ENCODE results near the gene FRMD4B. TPM values are rescaled to one million over a fixed set of nuclear protein-coding genes. Genes with fewer than 3 reads are reported as not detected.

The FRMD4B gene
- total RNA-seq, 5 donors from 2014 or later (not counting 1 experiment from before 2014, with no cell fraction given) = 5.5 to 23.1 (median 10.9) TPM

- no peak overlapping the region for H3K4me3 ChIP-seq (ENCODE audit: control insufficient read depth in 1 of 2, extremely low read depth in 1 of 2, low read length in 1 of 2)
- H3K36me3 ChIP-seq (ENCODE audit: control insufficient read depth in 2 of 2, extremely low read depth in 1 of 2, insufficient read depth in 1 of 2, low read length in 1 of 2) = no peaks in the 10 kb centered on the region
- no peaks in the 10 kb centered on the region for H3K9me3 ChIP-seq
- Mint-ChIP-seq H3K36me3 (no peaks in the 10 kb centered on the region), H3K27me3 (peaks cover 3 to 11% of the 10 kb centered on the region in 2 donors), H3K4me1 (no peaks in the 10 kb centered on the region), H3K4me3 (no peak overlapping the region), H3K27ac (no peak overlapping the region), H3K9me3 (peaks cover 0 to 3% (median 0%) of the 10 kb centered on the region in 3 donors)
- ATAC-seq (replicated peaks in 1 of 4) (no peak), DNase-seq (no peak)
- ChIA-PET POLR2A (no interaction called here), CTCF (no interaction called here)
- H3K4me1 ChIP-seq (ENCODE audit: control insufficient read depth in 1 of 2, extremely low read depth in 1 of 2, insufficient read depth in 2 of 2, low read length in 2 of 2) = no peaks in the 10 kb centered on the region
- no peak overlapping the region for H3K27ac ChIP-seq (ENCODE audit: low read length)
- peaks cover 0 to 3% of the 10 kb centered on the region in 2 experiments for H3K27me3 ChIP-seq (replicated peaks in 1 of 2; ENCODE audit: control insufficient read depth in 2 of 2, extremely low read depth in 1 of 2, insufficient read depth in 2 of 2, low read length in 1 of 2)
These were observed 248.9 kb downstream of the FRMD4B start for GRCh38 chr3:69137005-69137404.

- Histone ChIP-seq H3K27me3 (replicated peaks in 1 of 2; ENCODE audit: control insufficient read depth in 2 of 2, extremely low read depth in 1 of 2, insufficient read depth in 2 of 2, low read length in 1 of 2) (no peaks in the 10 kb centered on the region), H3K27ac (ENCODE audit: low read length) (no peak overlapping the region), H3K4me3 (ENCODE audit: control insufficient read depth in 1 of 2, extremely low read depth in 1 of 2, low read length in 1 of 2) (no peak overlapping the region), H3K4me1 (ENCODE audit: control insufficient read depth in 1 of 2, extremely low read depth in 1 of 2, insufficient read depth in 2 of 2, low read length in 2 of 2) (no peaks in the 10 kb centered on the region), H3K9me3 (no peaks in the 10 kb centered on the region), H3K36me3 (ENCODE audit: control insufficient read depth in 2 of 2, extremely low read depth in 1 of 2, insufficient read depth in 1 of 2, low read length in 1 of 2) (no peaks in the 10 kb centered on the region)
- ChIA-PET CTCF (interaction anchor here in 1 of 2 donors (0.7 kb wide), 2 partner anchors 93 to 725 kb away, joined by 3 to 4 read pairs; no protein-coding TSS in a partner anchor), POLR2A (no interaction called here)
- no peaks in the 10 kb centered on the region for H3K4me1 Mint-ChIP-seq
- DNase-seq (no peak), ATAC-seq (replicated peaks in 1 of 4) (no peak)
- peaks cover 0 to 16% of the 10 kb centered on the region in 2 donors for H3K27me3 Mint-ChIP-seq
- H3K9me3 Mint-ChIP-seq = peaks cover 0 to 3% (median 0%) of the 10 kb centered on the region in 3 donors
- H3K4me3 Mint-ChIP-seq = no peak overlapping the region
- no peak overlapping the region for H3K27ac Mint-ChIP-seq
- H3K36me3 Mint-ChIP-seq = no peaks in the 10 kb centered on the region
These were observed 255.2 kb downstream of the FRMD4B start for GRCh38 chr3:69130689-69131088.

GRCh38 chr3:69129531-69129930 is 256.4 kb downstream of the FRMD4B start:
- Mint-ChIP-seq H3K27ac (no peak overlapping the region), H3K27me3 (peaks cover 0 to 12% of the 10 kb centered on the region in 2 donors), H3K36me3 (no peaks in the 10 kb centered on the region), H3K4me3 (no peak overlapping the region), H3K4me1 (no peaks in the 10 kb centered on the region), H3K9me3 (peaks cover 0 to 3% (median 0%) of the 10 kb centered on the region in 3 donors)
- Histone ChIP-seq H3K4me1 (ENCODE audit: control insufficient read depth in 1 of 2, extremely low read depth in 1 of 2, insufficient read depth in 2 of 2, low read length in 2 of 2) (no peaks in the 10 kb centered on the region), H3K36me3 (ENCODE audit: control insufficient read depth in 2 of 2, extremely low read depth in 1 of 2, insufficient read depth in 1 of 2, low read length in 1 of 2) (no peaks in the 10 kb centered on the region), H3K4me3 (ENCODE audit: control insufficient read depth in 1 of 2, extremely low read depth in 1 of 2, low read length in 1 of 2) (no peak overlapping the region), H3K9me3 (no peaks in the 10 kb centered on the region), H3K27ac (ENCODE audit: low read length) (no peak overlapping the region), H3K27me3 (replicated peaks in 1 of 2; ENCODE audit: control insufficient read depth in 2 of 2, extremely low read depth in 1 of 2, insufficient read depth in 2 of 2, low read length in 1 of 2) (no peaks in the 10 kb centered on the region)
- POLR2A ChIA-PET = no interaction called here
- ATAC-seq (replicated peaks in 1 of 4) (no peak), DNase-seq (no peak)
- CTCF ChIA-PET = no interaction called here
- no CpG with 5 or more reads among the region's 1 CpG for WGBS (ENCODE audit: insufficient coverage)

- Mint-ChIP-seq H3K4me1 (no peaks in the 10 kb centered on the region), H3K36me3 (no peaks in the 10 kb centered on the region), H3K27ac (no peak overlapping the region), H3K4me3 (no peak overlapping the region), H3K27me3 (peaks cover 1 to 12% of the 10 kb centered on the region in 2 donors), H3K9me3 (peaks cover 0 to 3% (median 0%) of the 10 kb centered on the region in 3 donors)
- Histone ChIP-seq H3K27ac (ENCODE audit: low read length) (no peak overlapping the region), H3K4me3 (ENCODE audit: control insufficient read depth in 1 of 2, extremely low read depth in 1 of 2, low read length in 1 of 2) (no peak overlapping the region), H3K36me3 (ENCODE audit: control insufficient read depth in 2 of 2, extremely low read depth in 1 of 2, insufficient read depth in 1 of 2, low read length in 1 of 2) (no peaks in the 10 kb centered on the region), H3K9me3 (no peaks in the 10 kb centered on the region), H3K27me3 (replicated peaks in 1 of 2; ENCODE audit: control insufficient read depth in 2 of 2, extremely low read depth in 1 of 2, insufficient read depth in 2 of 2, low read length in 1 of 2) (no peaks in the 10 kb centered on the region), H3K4me1 (ENCODE audit: control insufficient read depth in 1 of 2, extremely low read depth in 1 of 2, insufficient read depth in 2 of 2, low read length in 2 of 2) (no peaks in the 10 kb centered on the region)
- ATAC-seq (replicated peaks in 1 of 4) = no peak
- CTCF ChIA-PET = interaction anchor here in 1 of 2 donors (0.6 to 0.7 kb wide), 3 partner anchors 8 to 207 kb away, joined by 3 to 7 read pairs (median 3); no protein-coding TSS in a partner anchor
- no peak for DNase-seq
- POLR2A ChIA-PET = no interaction called here
These were observed 257.4 kb downstream of the FRMD4B start for GRCh38 chr3:69128509-69128908.

- Histone ChIP-seq H3K27ac (ENCODE audit: low read length) (no peak overlapping the region), H3K4me3 (ENCODE audit: control insufficient read depth in 1 of 2, extremely low read depth in 1 of 2, low read length in 1 of 2) (no peak overlapping the region), H3K9me3 (no peaks in the 10 kb centered on the region), H3K36me3 (ENCODE audit: control insufficient read depth in 2 of 2, extremely low read depth in 1 of 2, insufficient read depth in 1 of 2, low read length in 1 of 2) (no peaks in the 10 kb centered on the region), H3K27me3 (replicated peaks in 1 of 2; ENCODE audit: control insufficient read depth in 2 of 2, extremely low read depth in 1 of 2, insufficient read depth in 2 of 2, low read length in 1 of 2) (no peaks in the 10 kb centered on the region), H3K4me1 (ENCODE audit: control insufficient read depth in 1 of 2, extremely low read depth in 1 of 2, insufficient read depth in 2 of 2, low read length in 2 of 2) (no peaks in the 10 kb centered on the region)
- ChIA-PET CTCF (interaction anchor here in 1 of 2 donors (0.7 kb wide), 1 partner anchor 76 kb away, joined by 3 read pairs; no protein-coding TSS in a partner anchor), POLR2A (interaction anchor here in 1 of 2 donors (0.7 kb wide), 1 partner anchor 15 kb away, joined by 5 read pairs; no protein-coding TSS in a partner anchor)
- ATAC-seq (replicated peaks in 1 of 4) = no peak
- 80% methylated on average over 1 of the region's 2 CpGs for WGBS (ENCODE audit: insufficient coverage)
- H3K9me3 Mint-ChIP-seq = no peaks in the 10 kb centered on the region
- H3K36me3 Mint-ChIP-seq = no peaks in the 10 kb centered on the region
- H3K27me3 Mint-ChIP-seq = peaks cover 1 to 12% of the 10 kb centered on the region in 2 donors
- DNase-seq = no peak
- H3K4me3 Mint-ChIP-seq = no peak overlapping the region
- no peaks in the 10 kb centered on the region for H3K4me1 Mint-ChIP-seq
- H3K27ac Mint-ChIP-seq = no peak overlapping the region
These were observed 258.9 kb downstream of the FRMD4B start for GRCh38 chr3:69126999-69127398.

GRCh38 chr3:69126216-69126615 is 259.7 kb downstream of the FRMD4B start:
- H3K27me3 ChIP-seq (replicated peaks in 1 of 2; ENCODE audit: control insufficient read depth in 2 of 2, extremely low read depth in 1 of 2, insufficient read depth in 2 of 2, low read length in 1 of 2) = no peaks in the 10 kb centered on the region
- ATAC-seq (replicated peaks in 1 of 4) = no peak
- H3K27ac ChIP-seq (ENCODE audit: low read length) = no peak overlapping the region
- no peaks in the 10 kb centered on the region for H3K9me3 ChIP-seq
- DNase-seq = no peak
- H3K4me3 ChIP-seq (ENCODE audit: control insufficient read depth in 1 of 2, extremely low read depth in 1 of 2, low read length in 1 of 2) = no peak overlapping the region
- H3K36me3 ChIP-seq (ENCODE audit: control insufficient read depth in 2 of 2, extremely low read depth in 1 of 2, insufficient read depth in 1 of 2, low read length in 1 of 2) = no peaks in the 10 kb centered on the region
- Mint-ChIP-seq H3K36me3 (no peaks in the 10 kb centered on the region), H3K4me1 (no peaks in the 10 kb centered on the region), H3K4me3 (no peak overlapping the region), H3K9me3 (no peaks in the 10 kb centered on the region), H3K27me3 (peaks cover 1 to 12% of the 10 kb centered on the region in 2 donors), H3K27ac (no peak overlapping the region)
- ChIA-PET POLR2A (no interaction called here), CTCF (interaction anchor here in 1 of 2 donors (1.1 kb wide), 1 partner anchor 180 kb away, joined by 5 read pairs; no protein-coding TSS in a partner anchor)
- 83% methylated on average over 1 of the region's 3 CpGs for WGBS (ENCODE audit: insufficient coverage)
- H3K4me1 ChIP-seq (ENCODE audit: control insufficient read depth in 1 of 2, extremely low read depth in 1 of 2, insufficient read depth in 2 of 2, low read length in 2 of 2) = no peaks in the 10 kb centered on the region

Data from T-cell (primary cell).